Upper lobe of left lung (tissue), 6 donors: ENCODE results near the gene VPS36. TPM values are rescaled to one million over a fixed set of nuclear protein-coding genes. Genes with fewer than 3 reads are reported as not detected.
"Not testable (repeated sequence)": the region's sequence is repeated elsewhere in the genome, so short reads cannot be mapped to it uniquely, and the experiment has no call there.

Source experiments
- ATAC-seq, 2 donors: fragments of 200-7000 bp; cut with Tn5 transposase; one replicate each; pipeline ENCODE4 v1.9.1; 2022; ENCODE audit warnings: mild to moderate bottlenecking in 2 of 2, moderate library complexity in 2 of 2; ENCODE audit not compliant: low FRiP score in 2 of 2
- DNase-seq, 2 donors: peaks; one replicate each; pipeline ENCODE4 v3.0.0-alpha.2; 2019 to 2020
- H3K27ac ChIP-seq, 4 donors: fragments of 200-600 bp; sonication (generic); one replicate each; pipeline ENCODE4 v1.5.1; 2016 to 2019
- H3K27me3 ChIP-seq, 4 donors: fragments of 200-600 bp; sonication (generic); one replicate each; pipeline ENCODE4 v1.5.1; 2017 to 2019
- H3K36me3 ChIP-seq, 4 donors: fragments of 200-600 bp; sonication (generic); one replicate each; pipeline ENCODE4 v1.5.1; 2016 to 2019
- H3K4me1 ChIP-seq, 4 donors: fragments of 200-600 bp; sonication (generic); one replicate each; pipeline ENCODE4 v1.5.1; 2018 to 2019
- H3K4me3 ChIP-seq, 4 donors: fragments of 200-600 bp; sonication (generic); one replicate each; pipeline ENCODE4 v1.5.1; 2017 to 2019; ENCODE audit warnings: mild to moderate bottlenecking in 2 of 4, moderate library complexity in 1 of 4
- H3K9me3 ChIP-seq, 4 donors: fragments of 200-600 bp; sonication (generic); one replicate each; pipeline ENCODE4 v1.5.1; 2018 to 2019
- EP300 ChIP-seq, 4 donors: sonication (generic); formaldehyde crosslinking; IDR thresholded peaks; one replicate each; pipeline ENCODE4 v1.5.1; 2017; ENCODE audit warnings: antibody characterized with exemption in 4 of 4, control low read depth in 2 of 4
- POLR2A ChIP-seq, 4 donors: fragments of 450-650 bp; IDR thresholded peaks; one replicate each; pipeline ENCODE4 v1.5.1; 2016 to 2017; ENCODE audit warnings: antibody characterized with exemption in 4 of 4, mild to moderate bottlenecking in 2 of 4
- POLR2AphosphoS5 ChIP-seq, 2 donors: sonication (generic); formaldehyde crosslinking; IDR thresholded peaks; one replicate each; pipeline ENCODE4 v1.5.1; 2017; ENCODE audit warnings: antibody characterized with exemption in 2 of 2
- WGBS, 2 donors: methylation state at CpG; one replicate each; pipeline ENCODE4 v1.1.5; 2017 to 2018; 5-methylcytosine and 5-hydroxymethylcytosine counted together
- total RNA-seq, 6 donors: library from RNA; depleted of rRNA in 4 of 6; stranded (reverse); fragments of >200 nt in 4 of 6; gene quantifications; one replicate each; pipeline versions ENCODE4 v1.1.0 to v1.2.1, GENCODE V29; 2016 to 2021
- TF ChIP-seq, protein P1 (sequence below), 6 experiments: fragments of 450-650 bp in 4 of 6; fragments of 200-600 bp in 2 of 6; sonication (generic) in 2 of 6; IDR thresholded peaks; one replicate each; pipeline ENCODE4 v1.5.1; 2016 to 2019; ENCODE audit warnings: antibody characterized with exemption in 6 of 6
- donor health status: DM: no; HTN: no; CAD: no; lungs with moderate emphysema.
- donor health status: DM: no; HTN: yes; CAD: no; lungs with severe emphysema.

VPS36 gene
- total RNA-seq, 6 donors from 2014 or later = 32.1 to 78.6 (median 37.7) TPM

- Histone ChIP-seq H3K9me3 (no peaks in the 10 kb centered on the region), H3K4me1 (no peaks in the 10 kb centered on the region), H3K27me3 (no peaks in the 10 kb centered on the region), H3K27ac (no peak overlapping the region), H3K4me3 (no peak overlapping the region), H3K36me3 (peaks cover 9 to 46% (median 29%) of the 10 kb centered on the region in 4 donors)
- ATAC-seq = no peak
- TF ChIP-seq POLR2AphosphoS5 (IDR thresholded peaks at IDR 0.05) (no peak), EP300 (IDR thresholded peaks at IDR 0.05) (no peak)
- TF ChIP-seq, protein P1, sequence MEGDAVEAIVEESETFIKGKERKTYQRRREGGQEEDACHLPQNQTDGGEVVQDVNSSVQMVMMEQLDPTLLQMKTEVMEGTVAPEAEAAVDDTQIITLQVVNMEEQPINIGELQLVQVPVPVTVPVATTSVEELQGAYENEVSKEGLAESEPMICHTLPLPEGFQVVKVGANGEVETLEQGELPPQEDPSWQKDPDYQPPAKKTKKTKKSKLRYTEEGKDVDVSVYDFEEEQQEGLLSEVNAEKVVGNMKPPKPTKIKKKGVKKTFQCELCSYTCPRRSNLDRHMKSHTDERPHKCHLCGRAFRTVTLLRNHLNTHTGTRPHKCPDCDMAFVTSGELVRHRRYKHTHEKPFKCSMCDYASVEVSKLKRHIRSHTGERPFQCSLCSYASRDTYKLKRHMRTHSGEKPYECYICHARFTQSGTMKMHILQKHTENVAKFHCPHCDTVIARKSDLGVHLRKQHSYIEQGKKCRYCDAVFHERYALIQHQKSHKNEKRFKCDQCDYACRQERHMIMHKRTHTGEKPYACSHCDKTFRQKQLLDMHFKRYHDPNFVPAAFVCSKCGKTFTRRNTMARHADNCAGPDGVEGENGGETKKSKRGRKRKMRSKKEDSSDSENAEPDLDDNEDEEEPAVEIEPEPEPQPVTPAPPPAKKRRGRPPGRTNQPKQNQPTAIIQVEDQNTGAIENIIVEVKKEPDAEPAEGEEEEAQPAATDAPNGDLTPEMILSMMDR (IDR thresholded peaks at IDR 0.05) = no peak
- DNase-seq = no peak
- WGBS, 2 donors = 48 to 59% methylated on average over 1 of the region's 1 CpG
Measured at GRCh38 chr13:52414963-52415362, 35.5 kb downstream of the VPS36 start.

- 92 to 100% methylated on average over 1 of the region's 1 CpG for WGBS, 2 donors
- TF ChIP-seq EP300 (IDR thresholded peaks at IDR 0.05) (no peak), POLR2AphosphoS5 (IDR thresholded peaks at IDR 0.05) (no peak), POLR2A (IDR thresholded peaks at IDR 0.05) (no peak)
- TF ChIP-seq, protein P1 (IDR thresholded peaks at IDR 0.05) = no peak
- peaks cover 9 to 46% (median 27%) of the 10 kb centered on the region in 4 donors for H3K36me3 ChIP-seq
- H3K27me3 ChIP-seq = no peaks in the 10 kb centered on the region
- H3K9me3 ChIP-seq = no peaks in the 10 kb centered on the region
- H3K4me3 ChIP-seq = no peak overlapping the region
- no peak for DNase-seq
- H3K27ac ChIP-seq = no peak overlapping the region
- no peak for ATAC-seq
- no peaks in the 10 kb centered on the region for H3K4me1 ChIP-seq
Measured at GRCh38 chr13:52414051-52414450, 36.4 kb downstream of the VPS36 start.

- no peak overlapping the region for H3K4me3 ChIP-seq
- DNase-seq (no peak), ATAC-seq (no peak)
- TF ChIP-seq EP300 (IDR thresholded peaks at IDR 0.05) (no peak), POLR2A (IDR thresholded peaks at IDR 0.05) (no peak), POLR2AphosphoS5 (IDR thresholded peaks at IDR 0.05) (no peak)
- TF ChIP-seq, protein P1 (IDR thresholded peaks at IDR 0.05) = no peak
- peak overlapping the region in 1 of 4 donors; percentile 11 for H3K27ac ChIP-seq
- H3K4me1 ChIP-seq = no peaks in the 10 kb centered on the region
- H3K36me3 ChIP-seq = peaks cover 9 to 31% (median 21%) of the 10 kb centered on the region in 4 donors
- no peaks in the 10 kb centered on the region for H3K9me3 ChIP-seq
- 86 to 87% methylated on average over 1 of the region's 1 CpG for WGBS, 2 donors
- H3K27me3 ChIP-seq = no peaks in the 10 kb centered on the region
Measured at GRCh38 chr13:52412128-52412527, 38.3 kb downstream of the VPS36 start.

DNA sequence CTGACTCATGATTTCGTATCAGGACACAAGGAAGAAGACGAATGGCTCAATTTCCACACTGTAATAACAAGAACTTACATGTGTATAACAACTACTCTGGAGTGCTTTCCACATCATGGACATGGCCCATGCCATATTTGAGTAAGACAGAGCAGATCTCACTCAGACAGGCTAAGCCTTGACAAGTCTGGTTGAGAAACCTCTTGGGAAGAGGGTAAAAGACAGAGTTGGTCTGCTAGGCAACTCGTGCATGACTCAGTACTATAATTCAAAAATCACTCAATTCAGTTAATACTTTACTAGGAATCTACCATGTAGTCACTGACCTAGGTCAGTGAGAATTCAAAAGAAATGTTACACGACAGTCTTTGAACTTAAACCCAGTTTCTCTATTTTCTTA is 38.8 kb downstream of the VPS36 start:
- Histone ChIP-seq H3K4me1 (peaks cover 0 to 2% (median 0%) of the 10 kb centered on the region in 4 donors), H3K36me3 (peaks cover 9 to 26% (median 18%) of the 10 kb centered on the region in 4 donors), H3K27me3 (no peaks in the 10 kb centered on the region), H3K27ac (peak overlapping the region in 1 of 4 donors; percentile 11), H3K9me3 (no peaks in the 10 kb centered on the region), H3K4me3 (no peak overlapping the region)
- TF ChIP-seq POLR2A (IDR thresholded peaks at IDR 0.05) (no peak), EP300 (IDR thresholded peaks at IDR 0.05) (no peak), POLR2AphosphoS5 (IDR thresholded peaks at IDR 0.05) (no peak)
- TF ChIP-seq, protein P1 (IDR thresholded peaks at IDR 0.05) = no peak
- ATAC-seq (no peak), DNase-seq (no peak)
- WGBS, 2 donors = 72 to 77% methylated on average over 4 of the region's 4 CpGs

- not testable (repeated sequence) for H3K27ac ChIP-seq, H3K36me3 ChIP-seq, ATAC-seq, H3K4me3 ChIP-seq, H3K9me3 ChIP-seq, H3K27me3 ChIP-seq
- 94% methylated on average over 4 to 27 of the region's 33 CpGs for WGBS, 2 donors
- DNase-seq = peak in 1 of 2 donors; percentile 81
- H3K4me1 ChIP-seq = peaks cover 5 to 16% (median 13%) of the 10 kb centered on the region in 4 donors
Measured at GRCh38 chr13:52408071-52408658, 42.3 kb downstream of the VPS36 start.

DNA sequence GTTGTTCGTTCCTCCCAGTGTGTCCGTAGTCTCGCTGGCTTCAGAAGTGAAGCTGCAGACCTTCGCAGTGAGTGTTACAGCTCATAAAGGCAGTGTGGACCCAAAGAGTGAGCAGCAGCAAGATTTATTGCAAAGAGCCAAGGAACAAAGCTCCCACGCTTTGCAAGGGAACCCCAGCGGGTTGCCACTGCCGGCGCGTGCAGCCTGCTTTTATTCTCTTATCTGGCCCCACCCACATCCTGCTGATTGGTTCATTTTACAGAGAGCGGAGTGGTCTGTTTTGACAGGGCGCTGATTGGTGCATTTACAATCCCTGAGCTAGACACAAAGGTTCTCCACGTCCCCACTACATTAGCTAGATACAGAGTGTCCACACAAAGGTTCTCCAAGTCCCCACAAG is 43.0 kb downstream of the VPS36 start:
- H3K27me3 ChIP-seq, H3K36me3 ChIP-seq, ATAC-seq, H3K9me3 ChIP-seq, DNase-seq, H3K4me3 ChIP-seq: not testable (repeated sequence)
- WGBS, 2 donors = 98% methylated on average over 5 to 12 of the region's 12 CpGs
- Histone ChIP-seq H3K27ac (peak overlapping the region in 1 of 4 donors; percentile 86), H3K4me1 (peaks cover 5 to 16% (median 13%) of the 10 kb centered on the region in 4 donors)
